ENCODE results near the gene NDUFB2. TPM values are rescaled to one million over a fixed set of nuclear protein-coding genes. Genes with fewer than 3 reads are reported as not detected.

NDUFB2 gene
- total and polyA plus RNA-seq, 9 of the 15 experiments (the other 6 are each of a cell fraction or from before 2014, with no cell fraction given): 220 to 2,075 (median 320) TPM

- TF ChIP-seq PTBP1 (IDR thresholded peaks at IDR 0.05; ENCODE audit: low read depth, low read length) (0 out of 2 replicates have a peak, but pooled peaks have one; percentile 13), KLF13 (tag; IDR thresholded peaks at IDR 0.05; ENCODE audit: borderline replicate concordance, low read depth) (peak; percentile 46; the same call in 1 of the 2 replicates), ARID2 (IDR thresholded peaks at IDR 0.05) (no peak), ZNF311 (CRISPR knock-in tag; IDR thresholded peaks at IDR 0.05) (no peak), MYC (IDR thresholded peaks at IDR 0.05; ENCODE audit: low read depth, low read length) (peak; percentile 83; the same call in 1 of the 2 replicates), MYC (CRISPR knock-in tag; IDR thresholded peaks at IDR 0.05; ENCODE audit: borderline replicate concordance, low read depth) (peak; percentile 97), HDAC3 (IDR thresholded peaks at IDR 0.05; ENCODE audit: borderline replicate concordance, partially characterized antibody) (no peak), RFX5 (IDR thresholded peaks at IDR 0.05; ENCODE audit: low read depth, low read length) (no peak), ZNF584 (CRISPR knock-in tag; IDR thresholded peaks at IDR 0.05; ENCODE audit: low read depth) (peak; percentile 57; the same call in 1 of the 2 replicates), STAT5B (CRISPR knock-in tag; IDR thresholded peaks at IDR 0.05) (no peak)
- TF ChIP-seq, protein P1, sequence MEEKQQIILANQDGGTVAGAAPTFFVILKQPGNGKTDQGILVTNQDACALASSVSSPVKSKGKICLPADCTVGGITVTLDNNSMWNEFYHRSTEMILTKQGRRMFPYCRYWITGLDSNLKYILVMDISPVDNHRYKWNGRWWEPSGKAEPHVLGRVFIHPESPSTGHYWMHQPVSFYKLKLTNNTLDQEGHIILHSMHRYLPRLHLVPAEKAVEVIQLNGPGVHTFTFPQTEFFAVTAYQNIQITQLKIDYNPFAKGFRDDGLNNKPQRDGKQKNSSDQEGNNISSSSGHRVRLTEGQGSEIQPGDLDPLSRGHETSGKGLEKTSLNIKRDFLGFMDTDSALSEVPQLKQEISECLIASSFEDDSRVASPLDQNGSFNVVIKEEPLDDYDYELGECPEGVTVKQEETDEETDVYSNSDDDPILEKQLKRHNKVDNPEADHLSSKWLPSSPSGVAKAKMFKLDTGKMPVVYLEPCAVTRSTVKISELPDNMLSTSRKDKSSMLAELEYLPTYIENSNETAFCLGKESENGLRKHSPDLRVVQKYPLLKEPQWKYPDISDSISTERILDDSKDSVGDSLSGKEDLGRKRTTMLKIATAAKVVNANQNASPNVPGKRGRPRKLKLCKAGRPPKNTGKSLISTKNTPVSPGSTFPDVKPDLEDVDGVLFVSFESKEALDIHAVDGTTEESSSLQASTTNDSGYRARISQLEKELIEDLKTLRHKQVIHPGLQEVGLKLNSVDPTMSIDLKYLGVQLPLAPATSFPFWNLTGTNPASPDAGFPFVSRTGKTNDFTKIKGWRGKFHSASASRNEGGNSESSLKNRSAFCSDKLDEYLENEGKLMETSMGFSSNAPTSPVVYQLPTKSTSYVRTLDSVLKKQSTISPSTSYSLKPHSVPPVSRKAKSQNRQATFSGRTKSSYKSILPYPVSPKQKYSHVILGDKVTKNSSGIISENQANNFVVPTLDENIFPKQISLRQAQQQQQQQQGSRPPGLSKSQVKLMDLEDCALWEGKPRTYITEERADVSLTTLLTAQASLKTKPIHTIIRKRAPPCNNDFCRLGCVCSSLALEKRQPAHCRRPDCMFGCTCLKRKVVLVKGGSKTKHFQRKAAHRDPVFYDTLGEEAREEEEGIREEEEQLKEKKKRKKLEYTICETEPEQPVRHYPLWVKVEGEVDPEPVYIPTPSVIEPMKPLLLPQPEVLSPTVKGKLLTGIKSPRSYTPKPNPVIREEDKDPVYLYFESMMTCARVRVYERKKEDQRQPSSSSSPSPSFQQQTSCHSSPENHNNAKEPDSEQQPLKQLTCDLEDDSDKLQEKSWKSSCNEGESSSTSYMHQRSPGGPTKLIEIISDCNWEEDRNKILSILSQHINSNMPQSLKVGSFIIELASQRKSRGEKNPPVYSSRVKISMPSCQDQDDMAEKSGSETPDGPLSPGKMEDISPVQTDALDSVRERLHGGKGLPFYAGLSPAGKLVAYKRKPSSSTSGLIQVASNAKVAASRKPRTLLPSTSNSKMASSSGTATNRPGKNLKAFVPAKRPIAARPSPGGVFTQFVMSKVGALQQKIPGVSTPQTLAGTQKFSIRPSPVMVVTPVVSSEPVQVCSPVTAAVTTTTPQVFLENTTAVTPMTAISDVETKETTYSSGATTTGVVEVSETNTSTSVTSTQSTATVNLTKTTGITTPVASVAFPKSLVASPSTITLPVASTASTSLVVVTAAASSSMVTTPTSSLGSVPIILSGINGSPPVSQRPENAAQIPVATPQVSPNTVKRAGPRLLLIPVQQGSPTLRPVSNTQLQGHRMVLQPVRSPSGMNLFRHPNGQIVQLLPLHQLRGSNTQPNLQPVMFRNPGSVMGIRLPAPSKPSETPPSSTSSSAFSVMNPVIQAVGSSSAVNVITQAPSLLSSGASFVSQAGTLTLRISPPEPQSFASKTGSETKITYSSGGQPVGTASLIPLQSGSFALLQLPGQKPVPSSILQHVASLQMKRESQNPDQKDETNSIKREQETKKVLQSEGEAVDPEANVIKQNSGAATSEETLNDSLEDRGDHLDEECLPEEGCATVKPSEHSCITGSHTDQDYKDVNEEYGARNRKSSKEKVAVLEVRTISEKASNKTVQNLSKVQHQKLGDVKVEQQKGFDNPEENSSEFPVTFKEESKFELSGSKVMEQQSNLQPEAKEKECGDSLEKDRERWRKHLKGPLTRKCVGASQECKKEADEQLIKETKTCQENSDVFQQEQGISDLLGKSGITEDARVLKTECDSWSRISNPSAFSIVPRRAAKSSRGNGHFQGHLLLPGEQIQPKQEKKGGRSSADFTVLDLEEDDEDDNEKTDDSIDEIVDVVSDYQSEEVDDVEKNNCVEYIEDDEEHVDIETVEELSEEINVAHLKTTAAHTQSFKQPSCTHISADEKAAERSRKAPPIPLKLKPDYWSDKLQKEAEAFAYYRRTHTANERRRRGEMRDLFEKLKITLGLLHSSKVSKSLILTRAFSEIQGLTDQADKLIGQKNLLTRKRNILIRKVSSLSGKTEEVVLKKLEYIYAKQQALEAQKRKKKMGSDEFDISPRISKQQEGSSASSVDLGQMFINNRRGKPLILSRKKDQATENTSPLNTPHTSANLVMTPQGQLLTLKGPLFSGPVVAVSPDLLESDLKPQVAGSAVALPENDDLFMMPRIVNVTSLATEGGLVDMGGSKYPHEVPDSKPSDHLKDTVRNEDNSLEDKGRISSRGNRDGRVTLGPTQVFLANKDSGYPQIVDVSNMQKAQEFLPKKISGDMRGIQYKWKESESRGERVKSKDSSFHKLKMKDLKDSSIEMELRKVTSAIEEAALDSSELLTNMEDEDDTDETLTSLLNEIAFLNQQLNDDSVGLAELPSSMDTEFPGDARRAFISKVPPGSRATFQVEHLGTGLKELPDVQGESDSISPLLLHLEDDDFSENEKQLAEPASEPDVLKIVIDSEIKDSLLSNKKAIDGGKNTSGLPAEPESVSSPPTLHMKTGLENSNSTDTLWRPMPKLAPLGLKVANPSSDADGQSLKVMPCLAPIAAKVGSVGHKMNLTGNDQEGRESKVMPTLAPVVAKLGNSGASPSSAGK (IDR thresholded peaks at IDR 0.05): peak; percentile 94
Observed at GRCh38 chr7:140696680-140697446, at the start of gene NDUFB2 (continued).

Data from K562 (cell line).